ENCODE measurements around the gene TDP2.
"Not testable (repeated sequence)": the region's sequence is repeated elsewhere in the genome, so short reads cannot be mapped to it uniquely, and the experiment has no call there.

Gene TDP2

DNA sequence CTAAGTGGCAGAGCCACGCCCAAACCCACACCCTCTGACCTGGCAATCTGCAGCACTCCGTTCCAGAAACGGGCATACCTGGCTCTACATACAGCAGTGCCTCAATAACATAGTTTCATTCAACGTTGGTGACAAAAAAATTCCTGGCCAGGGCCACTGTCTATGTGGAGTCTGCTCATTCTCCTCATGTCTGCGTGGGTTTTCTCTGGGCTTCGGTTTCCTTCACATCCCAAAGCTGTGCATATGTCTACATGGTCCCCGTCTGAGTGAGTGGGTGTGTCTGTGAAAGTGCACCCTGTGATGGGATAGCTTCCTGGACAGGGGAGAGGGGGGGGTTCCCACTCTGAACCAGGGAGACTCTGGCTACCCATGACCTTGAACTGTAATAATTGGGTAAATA is 22.8 kb downstream of the TDP2 start:
- no peak for DNase-seq

DNA sequence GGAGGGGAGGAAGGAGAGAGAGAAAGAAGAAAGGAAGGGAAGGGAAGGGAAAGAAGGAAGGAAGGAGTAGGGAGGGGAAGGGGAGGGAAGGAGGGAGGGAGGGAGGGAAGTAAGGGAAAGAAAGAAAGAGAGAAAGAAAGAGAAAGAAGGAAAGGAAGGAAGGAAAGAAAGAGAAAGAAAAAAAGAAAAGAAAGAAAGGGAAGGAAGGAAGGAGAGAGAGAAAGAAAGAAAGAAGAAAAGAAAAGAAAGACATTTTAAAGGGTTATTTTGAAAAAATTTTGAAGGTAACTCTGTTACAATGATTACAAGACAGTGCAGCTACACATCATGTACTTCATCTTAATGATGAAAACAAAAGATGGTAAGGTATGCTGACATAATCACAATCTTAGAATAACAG is 24.6 kb downstream of the TDP2 start:
- DNase-seq: no peak

- DNase-seq: not testable (repeated sequence)
Observed at GRCh38 chr6:24640631-24641030, 26.1 kb downstream of the TDP2 start.

- no peak for DNase-seq
Observed at GRCh38 chr6:24640166-24640565, 26.5 kb downstream of the TDP2 start.

DNA sequence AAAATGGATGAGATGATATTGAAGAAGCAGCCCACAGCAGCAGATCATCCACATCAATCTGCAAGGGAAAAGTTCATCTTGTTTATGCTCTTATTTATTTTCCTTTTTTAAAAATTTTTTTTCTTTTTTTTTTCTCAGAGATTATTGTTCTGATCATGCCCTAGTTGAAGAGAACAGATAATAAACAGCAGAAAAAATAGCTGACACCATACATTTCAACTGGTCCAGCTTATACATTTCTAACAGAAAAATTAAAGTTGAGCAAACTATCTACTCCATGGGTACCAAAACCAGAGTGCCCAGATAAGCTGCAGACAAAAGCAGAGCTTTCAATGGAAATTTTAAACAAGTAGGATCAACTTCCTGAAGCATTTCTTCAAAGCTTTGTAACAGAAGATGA is 30.0 kb downstream of the TDP2 start:
- no peak for DNase-seq

GRCh38 chr6:24632573-24632972 is 34.1 kb downstream of the TDP2 start:
- DNase-seq: no peak

- DNase-seq: no peak
Observed at GRCh38 chr6:24631671-24632070, 35.0 kb downstream of the TDP2 start.

DNA sequence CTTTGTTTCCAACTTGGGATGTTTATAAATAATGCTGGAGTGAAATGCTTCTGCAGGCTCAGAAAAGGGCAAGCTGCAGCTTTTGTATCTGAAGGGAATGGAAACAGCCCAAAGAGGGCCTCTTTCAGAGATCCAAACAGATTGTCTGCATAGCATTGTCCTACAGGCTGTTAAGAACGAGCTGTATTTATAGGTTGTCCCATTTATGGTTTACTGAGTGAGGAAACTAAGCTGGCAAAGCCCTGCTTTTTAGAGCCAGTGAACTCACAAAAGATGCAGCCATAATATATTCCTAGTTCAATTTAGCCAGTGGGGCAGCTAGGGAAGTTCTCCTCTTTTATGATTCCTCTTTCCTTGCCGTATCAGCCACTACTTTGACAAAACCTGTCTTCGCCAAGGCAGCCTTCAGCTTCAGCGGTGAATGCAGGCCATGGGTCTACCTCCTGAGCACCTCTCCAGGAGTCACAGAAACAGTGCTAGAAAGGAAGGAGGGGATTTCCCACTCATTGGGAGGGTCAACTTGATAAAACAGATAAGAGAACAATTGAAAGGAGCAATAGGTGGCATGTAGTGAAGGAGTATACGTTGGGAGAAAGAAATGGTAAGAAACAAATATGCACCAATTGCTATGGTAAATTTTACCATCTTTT is 35.7 kb downstream of the TDP2 start:
- no peak for DNase-seq

- no peak for DNase-seq
Observed at GRCh38 chr6:24621626-24622289, 44.9 kb downstream of the TDP2 start.

DNA sequence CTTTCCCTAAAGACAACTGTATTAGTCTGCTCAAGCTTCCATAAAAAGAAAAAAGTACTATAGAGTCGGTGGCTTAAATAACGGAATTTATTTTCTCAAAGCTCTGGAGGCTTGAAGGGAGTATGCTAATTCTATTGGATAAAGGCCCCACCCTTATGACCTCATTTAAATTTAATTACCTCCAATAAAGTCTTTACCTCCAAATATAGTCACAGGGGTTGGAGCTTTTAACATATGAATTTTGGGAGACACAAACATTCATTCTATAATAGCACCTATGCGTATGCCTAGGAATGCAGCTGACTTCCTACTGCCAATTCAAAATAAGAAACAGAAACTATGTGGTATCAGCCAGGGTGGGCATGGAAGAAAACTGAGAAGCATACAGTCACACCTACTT is 46.1 kb downstream of the TDP2 start:
- no peak for DNase-seq

- DNase-seq: no peak
Observed at GRCh38 chr6:24619661-24620060, 47.0 kb downstream of the TDP2 start.

DNA sequence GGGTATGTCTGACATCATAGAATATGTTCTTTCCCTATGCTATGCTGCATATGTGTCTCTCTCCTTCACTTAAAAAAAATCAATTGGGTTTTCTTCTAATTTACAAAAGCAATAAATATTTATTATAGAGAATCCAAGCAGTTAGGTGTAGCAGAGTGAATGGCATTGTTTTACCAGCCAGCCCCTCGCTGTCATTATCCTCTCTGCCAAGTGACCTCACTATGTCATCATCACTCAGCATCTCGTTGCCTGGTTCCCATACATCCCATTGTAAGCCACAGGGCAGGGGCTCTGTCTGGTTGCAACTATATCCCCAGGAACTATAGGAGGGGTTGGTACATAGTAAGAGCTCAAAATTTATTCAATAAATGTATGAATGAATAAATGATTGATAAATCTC is 52.1 kb downstream of the TDP2 start:
- no peak for DNase-seq

DNA sequence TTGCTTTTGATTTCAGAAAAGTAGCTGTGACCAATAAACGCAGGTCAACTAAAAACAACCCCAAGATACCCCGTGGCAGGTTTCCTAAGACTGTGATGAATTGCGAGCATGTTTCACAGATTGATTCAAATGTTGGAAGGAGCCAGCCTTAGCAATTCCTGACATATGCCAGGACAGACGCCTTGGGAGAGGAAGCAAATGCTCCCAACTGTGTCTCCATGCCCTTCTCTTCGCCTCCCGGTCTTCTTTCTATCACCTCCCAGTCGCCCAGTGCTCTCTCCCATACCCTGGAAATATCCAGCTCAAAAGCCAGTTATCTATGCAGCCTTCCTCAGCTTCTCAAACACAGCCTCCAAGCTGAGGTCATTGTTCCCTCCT is 52.7 kb downstream of the TDP2 start:
- no peak for DNase-seq

- no peak for DNase-seq
Observed at GRCh38 chr6:24613361-24614042, 53.2 kb downstream of the TDP2 start.

GRCh38 chr6:24610672-24611071 is 56.0 kb downstream of the TDP2 start:
- no peak for DNase-seq

DNA sequence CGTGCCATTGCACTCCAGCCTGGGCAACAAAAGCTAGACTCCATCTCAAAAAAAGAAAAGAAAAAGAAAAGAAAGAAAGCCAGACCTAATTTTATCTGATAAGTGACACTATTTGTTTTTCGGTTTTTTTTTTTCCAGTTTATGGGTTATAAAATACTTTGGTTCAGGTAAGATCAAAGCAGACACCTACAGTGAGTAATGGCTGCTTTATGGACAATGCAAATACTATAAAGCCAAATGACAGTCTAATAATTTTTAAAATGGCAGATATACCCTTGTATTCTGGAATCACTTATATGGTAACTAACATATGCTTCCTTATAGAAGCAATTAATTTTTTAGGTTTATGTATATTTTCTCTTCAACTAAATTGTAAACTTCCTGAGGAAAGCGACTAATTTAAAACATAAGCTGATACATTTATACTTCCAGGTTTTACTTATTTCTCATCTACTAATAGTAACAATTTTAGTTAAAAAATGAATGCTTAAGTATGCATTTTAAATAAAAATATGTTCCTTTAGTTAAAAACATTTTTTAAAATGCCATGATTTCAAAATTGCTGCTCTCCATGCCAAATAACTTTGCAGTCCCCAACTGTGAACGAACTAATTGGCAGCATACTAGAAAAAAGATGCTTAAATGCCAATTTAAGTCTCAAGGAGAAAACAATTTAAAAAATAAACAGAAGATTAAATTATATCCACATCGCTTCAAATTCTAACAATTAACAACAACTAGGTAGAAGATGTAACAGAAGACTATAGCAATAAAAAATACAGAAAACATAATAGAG is 59.2 kb downstream of the TDP2 start:
- no peak for DNase-seq

- DNase-seq: no peak
Observed at GRCh38 chr6:24606200-24606930, 60.3 kb downstream of the TDP2 start.

DNA sequence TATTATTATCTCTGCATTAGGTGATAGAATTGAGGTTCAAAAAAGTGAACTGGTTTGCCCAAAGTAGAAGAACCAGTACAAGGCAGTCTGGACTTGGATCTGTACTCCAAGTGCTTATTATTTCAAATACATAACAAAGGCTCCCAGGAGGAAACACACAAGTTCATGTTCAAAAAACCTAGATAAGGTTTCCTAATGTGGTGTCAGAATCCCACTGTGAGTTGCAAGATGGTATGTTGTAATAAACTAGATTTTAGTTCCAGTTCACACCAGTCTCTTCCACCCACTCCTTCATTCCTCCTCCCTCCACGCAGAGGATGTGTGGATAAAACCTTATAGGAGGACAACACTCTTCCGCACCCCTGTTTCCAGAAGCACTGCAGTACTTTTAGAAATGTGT is 63.5 kb downstream of the TDP2 start:
- DNase-seq: no peak

GRCh38 chr6:24600903-24601302 is 65.8 kb downstream of the TDP2 start:
- peak; percentile 2 for DNase-seq

Data from NCI-H1105 (cell line).